Mucosa of stomach (tissue), 1 donor: Measurements from ENCODE around the gene AKR1C4.
A peak's percentile ranks its signal among the peaks of the same experiment; 100 is the strongest.

Experiments used
- H3K27me3 ChIP-seq: one replicate; pipeline ENCODE4 v1.7.0; 2013; ENCODE audit warnings: mild to moderate bottlenecking, low read length; ENCODE audit not compliant: control insufficient read depth, insufficient read depth
- H3K36me3 ChIP-seq: one replicate; pipeline ENCODE4 v1.7.0; 2013; ENCODE audit warnings: low read length; ENCODE audit not compliant: control insufficient read depth, insufficient read depth
- H3K4me1 ChIP-seq: one replicate; pipeline ENCODE4 v1.7.0; 2013; ENCODE audit warnings: mild to moderate bottlenecking, low read length; ENCODE audit not compliant: control insufficient read depth, insufficient read depth
- H3K4me3 ChIP-seq: one replicate; pipeline ENCODE4 v1.7.0; 2013; ENCODE audit warnings: low read length
- H3K9ac ChIP-seq: one replicate; pipeline ENCODE4 v1.7.0; 2013; ENCODE audit warnings: mild to moderate bottlenecking, low read length, moderate library complexity
- H3K9me3 ChIP-seq: one replicate; pipeline ENCODE4 v1.7.0; 2013; ENCODE audit warnings: mild to moderate bottlenecking, low read length, moderate library complexity; ENCODE audit not compliant: control insufficient read depth
- donor health status: Pancreatic carcinoma.

AKR1C4 gene

DNA sequence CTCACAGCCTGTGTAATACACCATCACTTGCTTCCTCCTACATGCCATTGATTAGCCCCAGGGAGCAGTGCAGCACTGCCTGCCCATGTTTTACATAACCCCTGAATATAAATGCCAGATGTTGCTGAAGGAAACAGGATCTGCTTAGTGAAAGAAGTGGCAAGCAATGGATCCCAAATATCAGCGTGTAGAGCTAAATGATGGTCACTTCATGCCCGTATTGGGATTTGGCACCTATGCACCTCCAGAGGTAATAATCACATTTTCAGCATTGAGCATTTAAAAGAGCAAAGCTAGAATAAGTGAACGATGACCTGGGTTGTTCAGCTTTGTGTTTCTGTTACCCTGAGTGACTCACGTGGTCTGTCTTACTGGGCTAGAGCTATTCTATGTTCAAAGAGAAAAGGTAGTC lies at the start of gene AKR1C4:
Gene AKR1C4 (plus strand): TSS at position 136 of the 412 bp plus-strand sequence. CDS start 31 bp downstream, at position 167.
- no peak within 1 kb of the TSS for H3K9ac ChIP-seq
- no peaks in the 10 kb centered on the region for H3K36me3 ChIP-seq
- H3K27me3 ChIP-seq = no peaks in the 10 kb centered on the region
- peaks cover 22% of the 10 kb centered on the region for H3K4me1 ChIP-seq
- H3K4me3 ChIP-seq = no peak within 1 kb of the TSS
- no peaks in the 10 kb centered on the region for H3K9me3 ChIP-seq

DNA sequence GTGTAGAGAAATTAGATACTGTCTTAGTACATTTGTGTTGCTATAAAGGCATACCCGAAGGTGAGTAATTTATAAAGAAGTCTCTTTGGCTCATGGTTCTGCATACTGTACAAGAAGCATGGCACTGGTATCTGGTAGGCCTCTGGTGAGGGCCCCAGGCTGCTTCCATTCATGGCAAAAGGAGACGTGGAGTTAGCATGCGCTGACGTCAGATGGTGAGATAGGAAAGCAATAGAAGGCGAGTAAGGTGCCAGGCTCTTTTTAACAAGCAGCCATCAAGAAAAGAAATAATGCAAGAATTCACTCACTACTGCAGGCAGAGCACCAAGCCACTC lies 49.8 kb upstream of the AKR1C4 start:
- H3K36me3 ChIP-seq = no peaks in the 10 kb centered on the region
- H3K9ac ChIP-seq = peak overlapping the region; percentile 26
- peaks cover 23% of the 10 kb centered on the region for H3K4me1 ChIP-seq
- no peak overlapping the region for H3K4me3 ChIP-seq
- H3K9me3 ChIP-seq = no peaks in the 10 kb centered on the region
- no peaks in the 10 kb centered on the region for H3K27me3 ChIP-seq

DNA sequence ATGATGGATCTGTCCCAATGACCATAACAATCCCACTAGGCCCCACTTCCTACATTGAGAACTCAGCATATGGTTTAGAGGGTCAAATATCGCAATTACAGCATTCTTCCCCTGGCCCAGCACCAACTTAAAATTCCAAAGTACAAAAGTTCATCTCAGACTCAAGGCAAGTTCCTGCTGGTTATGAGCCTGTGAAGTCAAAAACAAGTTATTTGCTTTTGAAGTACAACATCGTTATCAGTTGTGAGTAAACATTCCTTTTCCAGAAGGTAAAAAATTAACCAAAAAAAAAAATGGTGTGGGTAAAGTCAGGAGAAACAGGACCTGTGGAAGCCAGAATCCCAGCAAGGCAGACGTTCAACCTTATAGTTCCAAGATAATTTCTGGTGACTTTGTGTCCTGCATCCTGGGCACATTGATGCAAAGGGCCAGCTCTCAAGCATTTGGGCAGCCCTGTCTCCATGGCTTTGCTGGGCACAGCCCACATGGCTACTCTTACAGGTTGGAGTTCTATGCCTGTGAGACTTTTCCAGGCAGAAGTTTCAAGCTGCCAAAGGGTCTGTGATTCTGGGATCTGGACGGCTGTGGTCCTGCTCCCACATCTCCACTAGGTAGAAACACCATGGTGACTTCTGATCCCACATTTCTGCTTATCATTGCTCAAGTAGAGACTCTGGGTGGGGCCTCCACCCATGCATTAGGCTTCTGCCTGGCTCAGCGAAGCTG lies 49.2 kb upstream of the AKR1C4 start:
- Histone ChIP-seq H3K4me3 (no peak overlapping the region), H3K36me3 (no peaks in the 10 kb centered on the region), H3K9ac (peak overlapping the region; percentile 26), H3K4me1 (peaks cover 18% of the 10 kb centered on the region), H3K9me3 (no peaks in the 10 kb centered on the region), H3K27me3 (no peaks in the 10 kb centered on the region)

DNA sequence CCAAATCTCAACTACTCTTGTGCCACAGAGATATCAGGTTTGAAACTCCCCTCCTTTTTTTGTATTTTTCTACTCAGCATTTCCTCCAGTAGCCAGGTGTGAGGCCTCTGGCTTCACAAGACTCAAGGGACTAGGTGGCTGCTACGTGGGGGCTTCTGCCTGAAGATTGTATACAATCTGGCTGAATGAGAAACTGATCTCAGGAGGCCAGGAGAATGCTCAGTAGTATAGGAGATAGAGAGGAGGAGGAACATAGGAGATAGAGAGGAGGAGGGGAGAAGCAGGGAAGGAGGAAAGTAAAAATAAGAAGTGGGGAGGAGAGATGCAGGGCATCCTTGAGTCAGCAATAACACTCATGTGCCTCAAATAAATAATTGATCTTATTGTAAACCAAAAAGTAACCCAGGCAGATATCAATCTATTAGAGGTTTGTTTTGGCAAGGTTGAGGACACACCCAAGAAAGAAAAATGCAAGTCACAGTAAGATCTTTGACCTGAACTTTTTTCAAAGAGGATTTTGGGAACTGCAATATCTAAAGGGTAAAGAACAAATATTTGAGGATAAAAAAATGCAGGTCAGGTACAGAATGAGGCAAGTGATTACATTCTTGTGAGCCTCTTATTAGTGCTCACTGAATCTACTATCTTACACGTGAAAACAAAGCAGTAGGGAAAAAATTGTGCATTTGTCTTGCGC lies 48.5 kb upstream of the AKR1C4 start:
- no peaks in the 10 kb centered on the region for H3K36me3 ChIP-seq
- H3K27me3 ChIP-seq = no peaks in the 10 kb centered on the region
- H3K9ac ChIP-seq = peak overlapping the region; percentile 26
- H3K9me3 ChIP-seq = no peaks in the 10 kb centered on the region
- H3K4me3 ChIP-seq = peak overlapping the region; percentile 9
- H3K4me1 ChIP-seq = peaks cover 13% of the 10 kb centered on the region

DNA sequence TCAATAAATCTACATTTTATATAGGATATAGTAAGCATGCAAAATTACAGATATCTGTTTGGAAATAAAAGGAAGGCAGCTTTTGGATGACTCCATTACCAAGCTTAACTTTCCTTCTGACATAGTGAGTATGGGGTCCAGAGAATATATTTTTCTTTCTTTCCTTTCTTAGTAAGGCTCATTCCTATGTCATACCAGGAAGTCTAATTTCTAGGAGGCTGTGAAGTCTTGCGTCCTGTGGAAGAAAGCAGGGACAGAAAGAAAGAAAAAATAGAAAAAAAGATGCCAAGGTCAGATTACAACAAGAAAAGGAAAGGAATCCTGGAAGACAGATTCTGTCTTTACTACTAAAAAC lies 48.0 kb upstream of the AKR1C4 start:
- no peaks in the 10 kb centered on the region for H3K27me3 ChIP-seq
- no peaks in the 10 kb centered on the region for H3K9me3 ChIP-seq
- H3K4me1 ChIP-seq = peaks cover 13% of the 10 kb centered on the region
- H3K4me3 ChIP-seq = no peak overlapping the region
- H3K9ac ChIP-seq = no peak overlapping the region
- no peaks in the 10 kb centered on the region for H3K36me3 ChIP-seq

DNA sequence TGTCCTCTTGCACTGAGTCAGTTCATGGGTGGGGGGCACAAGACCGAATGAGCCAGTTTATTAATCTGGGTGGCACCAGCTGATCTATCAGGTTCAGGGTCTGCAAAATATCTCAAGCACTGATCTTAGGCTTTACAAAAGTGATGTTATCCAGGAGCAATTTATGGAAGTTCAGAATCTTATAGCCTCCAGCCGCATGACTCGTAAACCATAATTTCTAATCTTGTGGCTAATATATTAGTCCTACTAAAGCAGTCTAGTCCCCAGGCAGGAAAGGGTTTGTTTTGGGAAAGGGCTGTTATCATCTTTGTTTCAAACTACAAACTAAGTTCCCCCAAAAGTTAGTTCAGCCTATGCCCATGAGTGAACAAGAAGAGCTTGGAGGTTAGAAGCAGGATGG lies 45.6 kb upstream of the AKR1C4 start:
- Histone ChIP-seq H3K9ac (no peak overlapping the region), H3K27me3 (no peaks in the 10 kb centered on the region), H3K4me1 (peaks cover 13% of the 10 kb centered on the region), H3K36me3 (no peaks in the 10 kb centered on the region), H3K9me3 (no peaks in the 10 kb centered on the region), H3K4me3 (no peak overlapping the region)

DNA sequence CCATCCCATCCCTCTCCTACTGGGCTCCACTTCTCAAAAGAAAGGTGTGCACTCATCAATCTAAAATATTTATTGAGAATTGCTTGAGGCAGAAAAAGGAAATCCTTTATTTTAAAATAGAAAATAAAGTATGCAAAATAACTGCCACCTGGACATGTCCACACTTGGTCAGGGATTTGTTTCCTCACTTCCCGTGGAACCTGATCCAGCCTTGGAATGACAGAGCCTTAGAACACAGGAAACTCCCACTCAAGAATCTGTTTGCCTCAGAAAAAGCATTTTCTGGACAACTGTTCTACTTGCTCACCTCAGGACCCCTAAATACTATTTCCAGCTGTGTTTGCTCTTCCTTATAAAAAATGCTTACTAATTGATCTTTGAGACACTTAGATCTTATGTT lies 40.7 kb upstream of the AKR1C4 start:
- Histone ChIP-seq H3K27me3 (no peaks in the 10 kb centered on the region), H3K9me3 (no peaks in the 10 kb centered on the region), H3K4me3 (no peak overlapping the region), H3K9ac (no peak overlapping the region), H3K4me1 (no peaks in the 10 kb centered on the region), H3K36me3 (no peaks in the 10 kb centered on the region)

DNA sequence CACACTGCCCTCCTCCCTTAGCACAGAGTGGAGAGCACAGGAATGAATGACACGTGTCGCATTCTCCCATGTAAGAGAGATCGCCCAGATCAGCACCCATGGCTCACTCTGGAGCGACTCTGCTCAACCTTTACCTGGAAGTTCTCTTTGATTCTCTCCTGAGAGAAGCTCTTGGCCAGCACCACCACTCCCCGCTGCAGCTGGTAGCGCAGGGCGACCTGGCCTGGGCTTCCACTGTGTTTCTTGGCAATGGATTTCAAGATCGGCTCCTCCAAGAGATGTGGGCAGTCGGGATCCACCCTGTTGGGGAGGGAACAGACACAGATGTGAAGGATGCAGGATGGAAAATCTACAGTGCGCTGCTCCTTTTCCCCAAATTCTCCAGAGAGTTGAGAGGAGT lies 39.1 kb upstream of the AKR1C4 start:
- H3K4me1 ChIP-seq = no peaks in the 10 kb centered on the region
- no peak overlapping the region for H3K9ac ChIP-seq
- H3K36me3 ChIP-seq = no peaks in the 10 kb centered on the region
- no peaks in the 10 kb centered on the region for H3K9me3 ChIP-seq
- no peaks in the 10 kb centered on the region for H3K27me3 ChIP-seq
- H3K4me3 ChIP-seq = no peak overlapping the region

DNA sequence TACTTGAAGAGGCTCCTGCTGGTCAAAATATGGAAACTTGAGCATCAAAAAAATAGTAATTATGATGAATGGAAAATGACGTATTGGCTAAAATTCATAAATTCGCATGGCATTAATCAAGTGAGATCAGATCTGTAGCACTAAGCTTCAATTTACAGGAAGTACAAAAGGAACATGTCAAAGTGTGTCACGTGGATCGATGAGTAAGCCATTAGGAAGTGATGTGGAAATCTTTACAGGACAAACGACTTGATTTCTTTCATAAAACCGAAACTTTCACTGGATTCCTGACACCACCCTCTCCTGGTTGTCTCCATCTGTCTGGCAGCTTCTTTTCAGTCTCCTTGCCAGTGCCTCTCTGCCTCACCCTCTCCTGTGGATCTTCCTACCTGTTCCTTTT lies 37.5 kb upstream of the AKR1C4 start:
- Histone ChIP-seq H3K4me1 (no peaks in the 10 kb centered on the region), H3K4me3 (no peak overlapping the region), H3K9ac (no peak overlapping the region), H3K27me3 (no peaks in the 10 kb centered on the region), H3K36me3 (no peaks in the 10 kb centered on the region), H3K9me3 (no peaks in the 10 kb centered on the region)

DNA sequence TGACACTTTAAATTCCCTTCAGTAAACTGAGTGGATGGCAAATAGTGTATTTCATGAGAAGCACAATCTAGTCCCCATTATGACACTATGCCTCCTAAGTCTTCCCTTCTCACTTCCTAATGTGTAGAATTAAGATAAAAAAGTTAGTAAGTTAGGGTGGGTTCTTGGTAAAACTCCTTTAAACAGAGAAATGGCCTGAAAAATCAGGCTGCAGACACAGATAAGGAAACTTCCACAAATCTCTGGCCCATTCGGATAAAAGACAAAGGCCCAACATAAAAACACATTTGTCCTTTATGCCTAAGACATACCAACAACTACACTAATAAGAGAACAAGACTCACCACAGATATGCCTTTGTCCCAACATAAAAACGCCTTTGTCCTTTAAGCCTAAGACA lies 33.1 kb upstream of the AKR1C4 start:
- Histone ChIP-seq H3K4me3 (no peak overlapping the region), H3K9ac (no peak overlapping the region), H3K36me3 (no peaks in the 10 kb centered on the region), H3K4me1 (no peaks in the 10 kb centered on the region), H3K9me3 (peaks cover 6% of the 10 kb centered on the region), H3K27me3 (no peaks in the 10 kb centered on the region)

DNA sequence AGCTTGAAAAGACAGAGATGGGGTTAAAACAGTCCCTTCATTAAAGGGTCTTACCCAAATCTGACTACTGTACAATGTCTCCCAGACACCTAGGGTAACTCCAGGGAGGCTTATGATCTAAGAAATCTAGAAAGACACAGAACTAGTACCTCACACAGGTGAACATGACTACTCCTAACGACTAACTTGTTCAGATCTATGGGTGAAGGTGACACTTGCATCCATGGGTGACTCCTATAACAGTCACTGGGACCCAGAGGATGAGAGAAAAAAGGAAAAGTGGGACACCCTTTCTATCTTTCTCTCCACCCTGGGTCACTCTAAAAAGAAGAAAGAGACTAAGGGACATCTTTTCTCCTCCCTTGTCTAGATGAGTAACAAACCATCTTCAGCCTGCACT lies 30.9 kb upstream of the AKR1C4 start:
- H3K4me3 ChIP-seq = no peak overlapping the region
- H3K36me3 ChIP-seq = no peaks in the 10 kb centered on the region
- no peaks in the 10 kb centered on the region for H3K27me3 ChIP-seq
- H3K9ac ChIP-seq = no peak overlapping the region
- no peaks in the 10 kb centered on the region for H3K4me1 ChIP-seq
- H3K9me3 ChIP-seq = peaks cover 6% of the 10 kb centered on the region

- Histone ChIP-seq H3K36me3 (no peaks in the 10 kb centered on the region), H3K4me3 (no peak overlapping the region), H3K27me3 (no peaks in the 10 kb centered on the region), H3K9ac (no peak overlapping the region), H3K4me1 (no peaks in the 10 kb centered on the region), H3K9me3 (peaks cover 6% of the 10 kb centered on the region)
Measured at GRCh38 chr10:5168897-5169420, 27.7 kb upstream of the AKR1C4 start.
